Measurements from ENCODE around the gene DNAJC21.
"Not testable (repeated sequence)": the region's sequence is repeated elsewhere in the genome, so short reads cannot be mapped to it uniquely, and the experiment has no call there.

The DNAJC21 gene

DNA sequence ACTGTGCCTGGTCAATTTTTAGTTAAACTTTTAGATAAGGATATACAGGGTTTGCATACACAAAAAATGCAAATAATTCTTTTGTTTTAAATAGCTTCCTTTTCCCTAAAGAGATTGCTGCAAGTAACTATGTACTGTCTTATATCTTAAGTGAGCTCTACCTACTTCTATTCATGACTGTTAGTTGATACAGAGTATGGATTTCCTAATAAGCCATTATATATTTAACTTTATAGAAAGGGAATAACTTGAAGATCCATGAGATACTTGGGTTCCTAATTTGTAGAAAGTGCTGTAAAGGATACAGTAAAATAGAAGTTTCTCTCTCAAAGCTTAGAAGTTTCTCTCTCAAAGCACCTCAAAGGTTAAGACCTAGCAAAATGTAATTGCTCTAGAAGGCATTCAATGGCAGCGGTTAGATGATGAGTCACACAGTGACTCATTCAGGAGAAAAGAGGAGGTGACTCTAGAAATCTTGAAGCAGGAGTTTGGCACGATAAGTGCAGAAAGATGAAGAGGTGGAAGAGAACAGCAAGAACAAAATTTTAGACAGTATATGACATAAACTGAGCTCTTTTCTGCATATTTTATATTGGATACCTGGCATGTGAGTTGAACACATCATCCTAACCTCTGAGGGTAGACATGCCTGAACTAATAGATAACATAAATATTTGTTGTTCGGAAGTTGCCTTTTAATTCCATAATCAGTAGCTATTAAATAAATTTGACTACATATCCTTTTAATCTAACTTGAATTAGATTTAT lies 5.5 kb upstream of the DNAJC21 start:
- DNase-seq = no peak

DNA sequence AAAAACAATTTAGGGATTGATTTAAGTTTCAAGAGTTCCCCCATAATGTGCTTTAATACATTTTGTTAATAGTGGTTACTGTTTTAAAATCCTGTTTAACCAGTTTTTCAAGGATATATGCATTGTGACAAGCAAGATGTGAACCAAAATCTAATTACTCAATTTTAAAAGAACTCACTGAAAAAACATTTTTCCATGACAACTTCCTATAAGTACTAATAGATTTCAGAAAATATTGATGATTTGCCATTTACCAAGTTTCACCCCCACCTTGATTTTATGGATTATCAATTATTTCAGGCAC lies 4.9 kb upstream of the DNAJC21 start:
- no peak for DNase-seq

GRCh38 chr5:34926318-34926888 lies 3.0 kb upstream of the DNAJC21 start:
- no peak for DNase-seq

DNA sequence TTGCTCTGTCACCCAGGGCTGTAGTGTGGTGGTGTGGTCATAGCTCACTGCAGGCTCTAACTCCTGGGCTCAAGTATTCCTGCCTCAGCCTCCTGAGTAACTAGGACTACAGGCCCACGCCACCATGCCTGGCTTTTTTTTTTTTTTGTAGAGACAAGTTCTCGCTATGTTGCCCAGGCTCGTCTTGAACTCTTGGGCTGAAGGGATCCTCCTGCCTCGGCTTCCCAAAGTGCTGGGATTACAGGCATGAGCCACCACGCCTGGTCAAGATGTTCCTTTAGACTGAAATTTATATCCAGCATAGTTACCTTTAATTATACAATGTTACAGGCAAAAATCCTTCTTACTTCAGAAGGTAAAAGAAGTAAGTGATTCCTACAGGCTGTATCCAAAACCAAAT lies 1.6 kb upstream of the DNAJC21 start:
- no peak for DNase-seq

DNA sequence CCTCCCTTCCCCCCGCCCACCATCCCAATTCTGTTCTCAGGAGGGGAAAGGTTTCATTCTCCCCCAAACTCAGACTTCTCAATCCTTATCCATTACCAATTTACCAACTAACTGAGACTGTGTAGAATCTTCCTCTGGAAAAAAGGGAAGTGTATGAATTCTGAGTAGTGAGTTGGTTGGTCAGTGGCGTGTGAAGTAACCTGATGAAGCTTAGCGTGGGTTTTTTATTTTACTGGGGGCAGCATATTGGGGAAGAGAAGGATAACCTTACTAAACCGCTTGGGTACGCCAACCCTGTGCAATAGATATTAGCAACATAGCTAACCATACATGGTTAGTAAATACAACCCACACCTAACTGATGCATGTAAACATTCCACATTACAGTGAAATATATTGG lies 1.1 kb upstream of the DNAJC21 start:
- DNase-seq = no peak

GRCh38 chr5:34929720-34930461 lies 532 bp downstream of the DNAJC21 start:
- peak; percentile 18 for DNase-seq

DNA sequence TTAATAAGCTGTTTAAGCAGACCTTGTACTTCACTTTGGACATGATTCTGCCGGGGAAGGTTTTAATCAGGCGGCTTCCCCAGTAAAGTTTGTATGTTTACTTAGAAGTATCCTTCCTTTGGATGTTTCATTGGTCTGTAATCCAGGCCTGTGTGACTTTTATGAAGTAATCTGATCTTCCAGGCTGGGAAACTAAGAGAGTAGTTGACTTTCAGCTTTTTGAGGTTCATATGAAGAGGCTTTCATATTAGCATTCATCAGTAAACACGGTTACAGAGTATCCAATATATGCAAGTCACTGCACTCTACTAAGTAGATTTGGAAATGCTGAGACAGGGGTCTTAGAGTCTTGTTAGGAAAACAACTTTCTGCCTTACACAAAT lies 1.1 kb downstream of the DNAJC21 start:
- DNase-seq = no peak

GRCh38 chr5:34930870-34931269 lies 1.5 kb downstream of the DNAJC21 start:
- no peak for DNase-seq

GRCh38 chr5:34932947-34933346 lies 3.6 kb downstream of the DNAJC21 start:
- DNase-seq = no peak

GRCh38 chr5:34941936-34942335 lies 12.6 kb downstream of the DNAJC21 start:
- DNase-seq = no peak

DNA sequence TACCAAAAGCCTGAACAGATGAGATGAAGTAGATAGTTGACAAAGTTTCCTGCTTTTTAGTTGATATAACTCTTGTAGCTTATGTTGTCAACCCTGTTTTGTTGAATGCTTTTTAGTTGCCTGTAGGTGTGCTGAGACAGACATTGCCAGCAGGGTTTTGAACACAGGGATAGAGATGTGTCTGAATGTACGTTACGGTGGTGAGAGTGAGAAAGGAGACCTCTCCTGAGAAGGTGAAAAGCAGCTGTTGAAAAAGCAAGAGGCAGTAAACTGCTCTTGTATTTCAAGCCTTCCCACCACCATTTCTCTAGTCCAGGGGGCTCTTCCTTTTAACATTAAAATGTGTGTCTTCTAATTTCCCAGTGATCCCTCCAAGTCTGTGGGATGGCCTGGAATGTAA lies 14.7 kb downstream of the DNAJC21 start:
- DNase-seq = no peak

- no peak for DNase-seq
Measured at GRCh38 chr5:34944460-34945047, 15.2 kb downstream of the DNAJC21 start.

GRCh38 chr5:34957321-34957720 lies 28.0 kb downstream of the DNAJC21 start:
- no peak for DNase-seq

- no peak for DNase-seq
Measured at GRCh38 chr5:34957857-34958690, 28.7 kb downstream of the DNAJC21 start.

- no peak for DNase-seq
Measured at GRCh38 chr5:34959323-34959722, 30.0 kb downstream of the DNAJC21 start.

DNA sequence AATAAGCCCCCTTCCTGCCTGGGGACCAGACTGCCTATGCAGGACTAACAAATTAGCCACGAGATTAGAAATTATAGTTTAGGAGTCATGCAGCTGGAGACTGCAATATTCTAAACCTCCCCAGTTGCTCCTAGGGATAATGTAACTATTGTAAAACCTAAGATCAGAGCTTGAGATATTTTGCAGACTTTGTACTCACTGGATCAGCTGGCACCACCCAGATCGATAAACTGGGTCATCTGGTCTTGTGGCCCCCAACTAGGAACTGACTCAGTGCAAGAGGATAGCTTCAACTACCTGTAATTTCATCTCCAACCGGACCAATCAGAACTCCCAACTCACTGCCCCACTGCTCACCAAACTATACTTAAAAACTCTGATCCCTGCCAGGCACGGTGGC lies 38.2 kb downstream of the DNAJC21 start:
- no peak for DNase-seq

- DNase-seq = no peak
Measured at GRCh38 chr5:34968258-34968657, 38.9 kb downstream of the DNAJC21 start.

GRCh38 chr5:34970552-34970951 lies 41.2 kb downstream of the DNAJC21 start:
- no peak for DNase-seq

DNA sequence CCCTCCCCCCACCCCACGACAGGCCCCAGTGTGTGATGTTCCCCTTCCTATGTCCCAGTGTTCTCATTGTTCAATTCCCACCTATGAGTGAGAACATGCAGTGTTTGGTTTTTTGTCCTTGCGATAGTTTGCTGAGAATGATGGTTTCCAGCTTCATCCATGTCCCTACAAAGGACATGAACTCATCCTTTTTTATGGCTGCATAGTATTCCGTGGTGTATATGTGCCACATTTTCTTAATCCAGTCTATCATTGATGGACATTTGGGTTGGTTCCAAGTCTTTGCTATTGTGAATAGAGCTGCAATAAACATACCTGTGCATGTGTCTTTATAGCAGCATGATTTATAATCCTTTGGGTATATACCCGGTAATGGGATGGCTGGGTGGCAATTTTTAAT lies 42.3 kb downstream of the DNAJC21 start:
- DNase-seq = not testable (repeated sequence)

DNA sequence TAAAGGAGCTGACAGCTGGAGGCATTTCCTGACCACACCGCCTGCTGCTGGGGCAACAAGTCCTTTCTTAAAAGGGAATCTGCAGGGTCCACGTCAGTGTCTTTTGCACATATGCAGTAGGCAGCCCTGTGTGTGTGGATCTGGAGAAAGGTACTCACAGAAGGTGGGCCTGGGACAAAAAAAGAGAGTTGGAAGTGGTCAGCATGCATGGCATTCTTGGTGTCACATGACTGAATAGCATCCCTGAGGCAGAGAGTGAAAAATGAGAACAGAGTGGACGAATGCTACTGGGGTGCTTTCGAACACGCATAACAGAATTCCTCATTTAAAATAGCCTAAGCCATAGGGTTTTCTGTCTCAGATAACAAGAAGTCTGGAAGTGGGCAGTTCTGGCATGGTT lies 47.0 kb downstream of the DNAJC21 start:
- DNase-seq = no peak

GRCh38 chr5:34977934-34978613 lies 48.7 kb downstream of the DNAJC21 start:
- DNase-seq = no peak

- DNase-seq = no peak
Measured at GRCh38 chr5:34978681-34979080, 49.3 kb downstream of the DNAJC21 start.
